GM19025 (cell line): ENCODE measurements around the gene PDE4B.
"Not testable (repeated sequence)": the region's sequence is repeated elsewhere in the genome, so short reads cannot be mapped to it uniquely, and the experiment has no call there.

Experiments
- ATAC-seq: cut with Tn5 transposase; IDR thresholded peaks from one replicate; pipeline ENCODE4 v1.9.1; 2021; ENCODE audit warnings: mild to moderate bottlenecking, low read depth, moderate library complexity; ENCODE audit not compliant: unreplicated experiment

The PDE4B gene

GRCh38 chr1:66041654-66042053, 249.0 kb downstream of the PDE4B start:
- no peak for ATAC-seq

DNA sequence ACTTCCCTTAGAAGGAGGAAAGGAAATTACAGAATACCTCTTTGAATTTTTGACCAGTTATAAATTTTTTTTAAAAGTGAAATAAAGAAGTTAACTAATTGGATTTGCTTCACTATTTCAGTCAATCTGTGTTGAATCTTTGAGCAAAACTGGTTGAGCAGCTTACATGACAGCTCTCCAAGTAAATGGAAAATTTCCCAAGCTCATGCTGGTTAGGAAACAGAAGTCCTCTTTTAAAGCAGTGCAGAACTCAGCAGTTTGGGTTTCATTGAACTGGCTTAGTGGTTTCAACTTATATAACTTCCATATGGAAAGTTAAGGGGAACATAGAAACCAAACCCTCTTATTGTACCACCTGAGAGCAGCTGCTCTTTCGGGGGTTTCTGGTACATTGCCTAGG, 250.5 kb downstream of the PDE4B start:
- no peak for ATAC-seq

- no peak for ATAC-seq
Observed at GRCh38 chr1:66044912-66045311, 252.2 kb downstream of the PDE4B start.

DNA sequence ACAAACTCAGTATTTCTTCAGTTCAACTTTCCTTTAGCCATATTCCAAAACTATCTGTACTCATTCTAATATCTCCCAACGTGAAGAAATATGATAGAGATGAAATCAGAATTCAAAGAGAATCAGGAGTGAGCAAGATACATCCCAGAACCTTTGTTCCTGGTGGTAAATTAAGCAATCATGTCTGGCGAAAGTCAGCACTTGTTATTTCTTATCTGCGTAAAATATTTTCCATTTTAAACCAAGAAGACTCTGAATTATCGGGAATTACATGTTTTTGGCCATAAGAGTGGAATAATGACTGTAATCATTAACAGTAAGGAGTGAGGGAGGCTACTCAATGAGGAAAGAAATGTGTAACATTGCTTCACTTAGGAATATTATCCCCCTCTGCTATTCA, 253.7 kb downstream of the PDE4B start:
- no peak for ATAC-seq

GRCh38 chr1:66048011-66048410, 255.3 kb downstream of the PDE4B start:
- no peak for ATAC-seq

- no peak for ATAC-seq
Observed at GRCh38 chr1:66050123-66050522, 257.4 kb downstream of the PDE4B start.

GRCh38 chr1:66050633-66051032, 257.9 kb downstream of the PDE4B start:
- no peak for ATAC-seq

DNA sequence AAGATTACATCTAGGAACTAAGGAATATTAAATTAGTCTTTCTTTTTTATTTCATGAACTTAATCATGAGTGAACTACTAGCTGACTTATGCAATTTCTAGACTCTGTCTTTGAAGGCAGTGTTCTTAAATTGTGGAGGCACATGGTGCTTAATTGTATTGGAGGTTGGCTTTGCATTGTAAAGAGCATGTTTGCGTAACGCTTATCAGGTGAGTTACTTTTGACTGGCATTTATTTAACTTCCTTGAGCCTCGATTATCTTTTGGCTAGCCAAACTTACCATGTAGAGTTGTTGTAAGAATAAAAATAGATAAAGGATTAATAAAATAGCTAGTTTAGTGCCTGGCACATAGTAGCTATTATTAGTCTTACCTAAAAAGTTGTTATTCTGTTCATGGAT, 262.4 kb downstream of the PDE4B start:
- no peak for ATAC-seq

DNA sequence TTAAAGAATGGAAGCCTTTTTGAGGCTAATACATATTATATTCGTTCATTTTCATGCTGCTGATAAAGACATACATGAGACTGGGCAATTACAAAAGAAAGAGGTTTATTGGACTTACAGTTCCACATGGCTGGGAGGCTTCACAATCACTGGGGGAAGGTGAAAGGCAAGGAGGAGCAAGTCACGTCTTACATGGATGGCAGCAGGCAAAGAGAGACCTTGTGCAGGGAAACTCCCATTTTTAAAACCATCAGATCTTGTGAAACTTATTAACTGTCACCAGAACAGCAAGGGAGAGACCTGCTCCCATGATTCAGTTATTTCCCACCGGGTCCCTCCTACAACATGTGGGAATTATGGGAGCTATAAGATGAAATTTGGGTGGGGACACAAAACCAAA, 264.8 kb downstream of the PDE4B start:
- not testable (repeated sequence) for ATAC-seq

DNA sequence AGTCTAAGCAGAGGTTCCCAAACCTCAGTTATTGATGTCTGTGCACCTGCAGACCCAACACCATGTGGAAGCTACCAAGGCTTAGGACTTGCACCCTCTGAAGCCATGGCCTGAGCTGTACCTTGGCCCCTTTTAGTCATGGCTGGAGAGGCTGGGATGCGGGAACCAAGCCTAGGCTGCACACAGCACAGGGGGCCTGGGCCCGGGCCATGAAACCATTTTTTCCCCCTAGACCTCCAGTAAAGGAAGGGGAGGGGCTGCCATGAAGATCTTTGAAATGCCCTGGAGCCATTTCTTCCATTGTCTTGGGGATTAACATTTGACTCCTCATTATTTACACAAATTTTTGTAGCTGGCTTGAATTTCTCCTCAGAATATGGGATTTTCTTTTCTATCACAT, 265.9 kb downstream of the PDE4B start:
- ATAC-seq, result no peak

- not testable (repeated sequence) for ATAC-seq
Observed at GRCh38 chr1:66067219-66067618, 274.5 kb downstream of the PDE4B start.

DNA sequence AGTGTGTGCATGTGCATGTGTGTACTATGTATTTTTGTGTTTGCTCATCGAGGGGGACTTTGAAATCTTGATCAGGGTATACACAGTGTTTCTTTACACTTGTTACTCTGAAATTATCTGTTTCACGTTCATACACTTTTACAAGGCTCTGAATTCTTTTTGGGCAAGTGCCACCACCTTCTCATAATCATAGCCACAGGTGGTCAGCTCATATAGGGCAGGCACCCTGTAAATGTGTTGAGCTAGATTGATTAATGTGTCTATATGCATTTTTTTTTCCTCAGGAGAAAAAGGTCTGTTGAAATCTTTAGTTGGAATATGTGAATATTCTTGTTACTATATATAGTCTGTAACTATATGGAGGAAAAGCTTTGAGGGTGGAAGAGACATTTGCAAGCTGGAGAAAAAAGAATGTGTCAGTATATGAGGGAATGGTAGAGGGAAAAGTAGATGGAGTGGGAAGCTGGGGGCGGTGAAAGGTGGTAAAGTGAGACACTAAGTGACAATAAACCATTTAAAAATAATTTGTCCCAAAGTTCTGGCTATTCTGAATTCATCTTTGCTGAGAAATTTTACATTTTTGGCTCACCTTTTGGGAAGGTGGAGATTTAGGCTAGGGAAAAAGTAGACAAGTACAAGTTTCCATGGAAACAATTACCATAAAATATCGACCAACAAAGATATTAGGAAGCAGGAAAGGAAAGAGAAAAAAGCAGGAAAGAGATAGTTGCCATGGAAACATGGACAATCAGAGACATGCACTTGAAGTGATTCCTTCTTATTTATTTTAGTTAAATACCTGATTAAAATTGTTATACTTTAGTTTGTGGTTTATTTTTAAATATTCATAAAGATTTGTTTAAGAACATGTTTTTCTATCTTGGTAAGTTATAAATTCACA, 277.5 kb downstream of the PDE4B start:
- ATAC-seq, result no peak

GRCh38 chr1:66073388-66073787, 280.7 kb downstream of the PDE4B start:
- no peak for ATAC-seq

- ATAC-seq, result no peak
Observed at GRCh38 chr1:66074147-66074546, 281.5 kb downstream of the PDE4B start.

GRCh38 chr1:66078412-66078811, 285.7 kb downstream of the PDE4B start:
- ATAC-seq, result no peak

- no peak for ATAC-seq
Observed at GRCh38 chr1:66083003-66083402, 290.3 kb downstream of the PDE4B start.

GRCh38 chr1:66084442-66084841, 291.7 kb downstream of the PDE4B start:
- ATAC-seq, result no peak

DNA sequence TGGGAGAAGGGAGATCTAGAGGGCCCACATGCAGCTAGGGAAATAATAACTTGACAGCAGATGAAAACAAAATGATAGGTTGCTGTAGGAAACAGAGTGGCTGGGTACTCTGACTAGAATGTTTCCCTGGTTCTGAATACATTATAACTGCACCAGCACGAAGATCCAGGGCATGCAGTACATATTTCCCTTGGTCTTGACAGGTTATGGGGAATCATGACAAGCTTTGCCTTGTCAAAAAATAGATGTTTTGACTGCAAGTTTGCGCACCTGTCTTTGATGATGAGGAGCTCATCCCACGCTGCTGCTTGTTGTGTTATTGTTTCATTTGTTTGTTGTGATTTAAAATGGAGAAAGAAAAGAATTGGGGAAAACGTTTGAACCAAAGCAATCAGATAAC, 292.9 kb downstream of the PDE4B start:
- no peak for ATAC-seq

DNA sequence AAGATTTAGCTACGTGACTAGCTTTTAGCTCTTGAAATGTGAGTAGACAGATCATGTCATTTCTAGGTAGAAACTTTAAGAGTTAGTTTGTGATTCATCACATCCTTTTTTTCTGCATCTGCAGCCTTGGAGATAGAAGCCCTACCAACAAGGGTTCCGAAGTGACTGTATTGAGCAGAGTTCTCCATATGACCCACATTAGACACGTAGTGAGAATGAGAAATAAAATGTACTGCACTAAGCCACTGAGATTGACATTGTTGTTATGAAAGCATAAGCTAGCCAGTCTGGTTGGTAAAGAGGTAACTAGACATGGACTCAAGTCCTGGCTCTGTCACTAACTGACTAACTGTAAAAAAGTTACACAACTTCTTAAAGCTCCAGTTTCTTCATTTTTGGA, 296.1 kb downstream of the PDE4B start:
- no peak for ATAC-seq

GRCh38 chr1:66090859-66091457, 298.3 kb downstream of the PDE4B start:
- no peak for ATAC-seq

DNA sequence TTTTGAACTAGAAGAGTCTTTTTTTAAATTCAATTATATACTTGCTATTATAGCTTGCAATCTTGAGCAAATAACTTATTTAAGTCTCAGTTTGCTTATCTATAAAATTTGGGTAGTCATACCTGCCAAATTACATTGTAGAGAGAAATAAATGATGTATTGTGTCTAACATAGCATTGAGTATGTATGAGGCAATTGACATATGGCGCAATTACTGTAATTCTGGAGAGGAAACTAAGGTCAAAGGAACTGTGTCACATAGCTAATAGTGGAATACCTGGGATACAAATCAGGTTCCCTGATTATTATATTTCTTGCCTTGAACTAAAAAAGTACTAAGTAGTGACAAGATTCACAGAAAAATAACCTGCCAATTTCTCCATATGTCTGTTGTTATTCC, 302.5 kb downstream of the PDE4B start:
- no peak for ATAC-seq

- ATAC-seq, result not testable (repeated sequence)
Observed at GRCh38 chr1:66100959-66101358, 308.3 kb downstream of the PDE4B start.
